ENCODE measurements around the gene LPP. TPM values are rescaled to one million over a fixed set of nuclear protein-coding genes. Genes with fewer than 3 reads are reported as not detected.

LPP gene
- polyA plus RNA-seq, 3 donors, result 14.1 to 23.2 (median 15.3) TPM

DNA sequence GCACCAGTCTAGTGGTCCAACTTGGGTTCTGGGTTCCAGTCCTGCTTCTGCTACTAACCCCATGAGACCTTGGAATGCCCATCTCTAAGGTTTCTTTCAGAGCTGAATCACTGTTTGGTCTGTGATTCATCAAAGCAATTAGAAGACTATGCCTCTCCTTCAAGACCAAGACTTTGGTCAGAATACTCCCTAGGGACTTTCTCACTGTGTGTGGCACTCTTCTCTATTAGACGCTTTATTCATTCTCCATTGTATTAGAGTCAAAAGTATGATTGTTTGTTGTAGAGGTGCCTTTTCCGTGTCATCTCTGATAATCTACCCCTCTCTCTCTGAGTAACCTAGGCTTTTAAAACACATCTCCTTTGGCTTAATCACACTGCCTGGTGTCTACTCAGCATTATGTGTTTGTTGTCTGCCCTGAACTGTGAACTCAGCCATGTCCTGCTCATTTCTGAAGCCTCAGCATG is 90.5 kb downstream of the LPP start:
- Histone ChIP-seq H2AFZ (ENCODE audit: insufficient read depth, low read depth, low read length, poor library complexity, severe bottlenecking) (no peak overlapping the region), H3K27ac (ENCODE audit: low read depth in 1 of 2, low read length in 2 of 2) (no peak overlapping the region), H3K4me1 (ENCODE audit: control insufficient read depth in 1 of 2, insufficient read depth in 2 of 2, low read length in 2 of 2) (no peaks in the 10 kb centered on the region), H4K20me1 (ENCODE audit: insufficient read depth, low read length) (no peaks in the 10 kb centered on the region), H3K9me3 (replicated peaks in 1 of 2; ENCODE audit: control insufficient read depth in 1 of 2, insufficient read depth in 1 of 2, low read length in 2 of 2) (no peaks in the 10 kb centered on the region), H3K36me3 (replicated peaks in 1 of 2; ENCODE audit: control insufficient read depth in 1 of 2, insufficient read depth in 2 of 2, low read length in 2 of 2) (no peaks in the 10 kb centered on the region), H3K79me2 (ENCODE audit: insufficient read depth, low read length) (no peaks in the 10 kb centered on the region), H3K9ac (ENCODE audit: insufficient read depth, low read length, poor library complexity, severe bottlenecking) (no peak overlapping the region), H3K27me3 (ENCODE audit: control insufficient read depth in 2 of 2, insufficient read depth in 2 of 2, low read length in 2 of 2) (no peaks in the 10 kb centered on the region), H3K4me2 (replicated peaks; ENCODE audit: extremely low read depth, low read length, poor library complexity, severe bottlenecking) (no peak overlapping the region), H3K4me3 (replicated peaks in 1 of 3; ENCODE audit: low read depth in 2 of 3, low read length in 3 of 3) (no peak overlapping the region)
- Mint-ChIP-seq H3K4me3 (no peak overlapping the region), H3K27ac (no peak overlapping the region), H3K27me3 (ENCODE audit: low read depth in 3 of 3) (no peaks in the 10 kb centered on the region), H3K4me1 (peaks cover 3% of the 10 kb centered on the region), H3K36me3 (peaks cover 16 to 34% of the 10 kb centered on the region in 2 donors), H3K9me3 (no peaks in the 10 kb centered on the region)
- TF ChIP-seq, protein P1, sequence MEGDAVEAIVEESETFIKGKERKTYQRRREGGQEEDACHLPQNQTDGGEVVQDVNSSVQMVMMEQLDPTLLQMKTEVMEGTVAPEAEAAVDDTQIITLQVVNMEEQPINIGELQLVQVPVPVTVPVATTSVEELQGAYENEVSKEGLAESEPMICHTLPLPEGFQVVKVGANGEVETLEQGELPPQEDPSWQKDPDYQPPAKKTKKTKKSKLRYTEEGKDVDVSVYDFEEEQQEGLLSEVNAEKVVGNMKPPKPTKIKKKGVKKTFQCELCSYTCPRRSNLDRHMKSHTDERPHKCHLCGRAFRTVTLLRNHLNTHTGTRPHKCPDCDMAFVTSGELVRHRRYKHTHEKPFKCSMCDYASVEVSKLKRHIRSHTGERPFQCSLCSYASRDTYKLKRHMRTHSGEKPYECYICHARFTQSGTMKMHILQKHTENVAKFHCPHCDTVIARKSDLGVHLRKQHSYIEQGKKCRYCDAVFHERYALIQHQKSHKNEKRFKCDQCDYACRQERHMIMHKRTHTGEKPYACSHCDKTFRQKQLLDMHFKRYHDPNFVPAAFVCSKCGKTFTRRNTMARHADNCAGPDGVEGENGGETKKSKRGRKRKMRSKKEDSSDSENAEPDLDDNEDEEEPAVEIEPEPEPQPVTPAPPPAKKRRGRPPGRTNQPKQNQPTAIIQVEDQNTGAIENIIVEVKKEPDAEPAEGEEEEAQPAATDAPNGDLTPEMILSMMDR (IDR thresholded peaks at IDR 0.05), result no peak
- no CpG with 5 or more reads among the region's 2 CpGs for WGBS (ENCODE audit: insufficient coverage)
- no peak for DNase-seq
- intact Hi-C loops (cut with micrococcal nuclease), result no loop called here

DNA sequence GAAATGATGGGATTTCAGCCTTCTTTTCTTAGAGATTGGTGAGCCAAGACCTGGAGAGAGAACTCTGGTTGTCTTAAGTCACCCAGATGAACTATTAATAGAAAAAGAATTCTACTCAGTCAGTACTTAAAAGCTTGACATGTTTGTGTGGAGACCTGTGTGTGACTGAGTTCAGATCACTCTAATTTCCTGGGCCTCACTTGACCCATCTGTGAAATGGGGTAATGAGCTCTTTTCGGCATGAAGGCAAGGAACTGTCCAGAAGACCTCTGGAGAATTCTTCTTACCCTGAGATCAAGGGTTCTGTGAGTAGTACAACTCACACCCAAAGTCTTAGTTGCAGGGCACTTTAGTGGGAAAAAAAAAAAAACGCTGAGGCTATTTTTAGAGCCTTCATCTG is 92.9 kb downstream of the LPP start:
- WGBS (ENCODE audit: insufficient coverage), result no CpG with 5 or more reads among the region's 2 CpGs
- Histone ChIP-seq H3K4me1 (ENCODE audit: control insufficient read depth in 1 of 2, insufficient read depth in 2 of 2, low read length in 2 of 2) (no peaks in the 10 kb centered on the region), H3K36me3 (replicated peaks in 1 of 2; ENCODE audit: control insufficient read depth in 1 of 2, insufficient read depth in 2 of 2, low read length in 2 of 2) (no peaks in the 10 kb centered on the region), H3K9ac (ENCODE audit: insufficient read depth, low read length, poor library complexity, severe bottlenecking) (no peak overlapping the region), H3K4me2 (replicated peaks; ENCODE audit: extremely low read depth, low read length, poor library complexity, severe bottlenecking) (no peak overlapping the region), H4K20me1 (ENCODE audit: insufficient read depth, low read length) (no peaks in the 10 kb centered on the region), H3K79me2 (ENCODE audit: insufficient read depth, low read length) (no peaks in the 10 kb centered on the region), H3K9me3 (replicated peaks in 1 of 2; ENCODE audit: control insufficient read depth in 1 of 2, insufficient read depth in 1 of 2, low read length in 2 of 2) (no peaks in the 10 kb centered on the region), H3K4me3 (replicated peaks in 1 of 3; ENCODE audit: low read depth in 2 of 3, low read length in 3 of 3) (no peak overlapping the region), H3K27me3 (ENCODE audit: control insufficient read depth in 2 of 2, insufficient read depth in 2 of 2, low read length in 2 of 2) (no peaks in the 10 kb centered on the region), H2AFZ (ENCODE audit: insufficient read depth, low read depth, low read length, poor library complexity, severe bottlenecking) (no peak overlapping the region), H3K27ac (ENCODE audit: low read depth in 1 of 2, low read length in 2 of 2) (no peak overlapping the region)
- H3K27ac Mint-ChIP-seq, result no peak overlapping the region
- H3K4me1 Mint-ChIP-seq, result no peaks in the 10 kb centered on the region
- TF ChIP-seq, protein P1 (IDR thresholded peaks at IDR 0.05), result no peak
- no peak for DNase-seq
- intact Hi-C loops (cut with micrococcal nuclease), result no loop called here
- no peak overlapping the region for H3K4me3 Mint-ChIP-seq
- H3K9me3 Mint-ChIP-seq, result peaks cover 0 to 1% (median 0%) of the 10 kb centered on the region in 7 donors
- peaks cover 16 to 22% of the 10 kb centered on the region in 2 donors for H3K36me3 Mint-ChIP-seq
- H3K27me3 Mint-ChIP-seq (ENCODE audit: low read depth in 3 of 3), result peaks cover 0 to 4% (median 1%) of the 10 kb centered on the region in 3 donors

Measured in CD14-positive monocyte (primary cell).